ENCODE measurements around the gene GSE1. TPM values are rescaled to one million over a fixed set of nuclear protein-coding genes. Genes with fewer than 3 reads are reported as not detected.

Gene GSE1
- total and polyA plus RNA-seq, 2 of the 13 experiments (the other 11 are each of a cell fraction or from before 2014, with no cell fraction given): 16.1 to 31.2 TPM

DNA sequence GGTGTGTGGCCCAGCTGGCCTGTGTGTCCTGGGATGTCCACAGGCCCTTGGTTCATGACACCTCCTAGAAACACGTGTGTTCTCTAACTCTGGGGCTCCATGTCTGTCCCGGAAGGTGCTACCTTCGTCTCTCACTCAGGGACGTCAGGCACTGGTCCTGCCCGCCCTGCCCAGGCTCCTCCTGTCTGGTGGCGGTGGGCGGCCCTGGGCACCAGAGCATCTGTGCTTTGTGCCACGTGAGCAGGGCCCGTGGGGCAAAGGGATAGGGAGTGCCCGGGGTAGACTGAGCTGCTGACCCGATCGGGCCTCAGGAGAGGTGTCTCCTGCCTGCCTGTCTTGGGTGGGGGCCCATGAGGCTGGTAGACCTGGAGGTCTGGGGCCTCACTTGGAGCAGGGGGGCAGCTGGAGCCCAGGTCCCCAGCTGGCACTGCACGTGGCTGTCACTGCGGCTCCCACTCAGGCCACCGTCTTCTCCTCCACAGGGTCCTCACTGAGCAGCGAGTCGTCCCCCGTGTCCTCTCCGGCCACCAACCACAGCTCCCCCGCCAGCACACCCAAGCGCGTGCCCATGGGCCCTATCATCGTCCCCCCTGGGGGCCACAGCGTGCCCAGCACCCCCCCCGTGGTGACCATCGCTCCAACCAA, 35.1 kb downstream of the GSE1 start:
- H3K36me3 ChIP-seq (replicated peaks in 1 of 2; ENCODE audit: control insufficient read depth in 1 of 2, insufficient read depth in 2 of 2, low read length in 2 of 2): peaks cover 33% of the 10 kb centered on the region in 2 experiments
- peaks cover 47% of the 10 kb centered on the region for H3K4me1 ChIP-seq (ENCODE audit: insufficient read depth, low read length)
- no peak overlapping the region for H3K4me2 ChIP-seq (ENCODE audit: low read depth, low read length)
- H3K27ac ChIP-seq (ENCODE audit: extremely low read length, insufficient read depth, low read length): no peak overlapping the region
- 97% methylated on average over 23 of the region's 26 CpGs for WGBS (ENCODE audit: low lambda C conversion rate)
- POLR2A ChIA-PET: no interaction called here
- no peak for DNase-seq (ENCODE audit: low spot score)
- H3K4me3 ChIP-seq (replicated peaks in 1 of 3; ENCODE audit: insufficient read depth in 1 of 3, low read depth in 2 of 3, low read length in 3 of 3): no peak overlapping the region
- intact Hi-C loops (cut with micrococcal nuclease; ENCODE audit: unreplicated experiment): no loop called here
- in situ Hi-C loops (cut with HindIII; ENCODE audit: extremely low pct_ligation_motif_present, low pct_unique_long_range_greater_than_20kb): no loop called here
- no peak overlapping the region for H2AFZ ChIP-seq (ENCODE audit: low read length)
- no peaks in the 10 kb centered on the region for H3K9me3 ChIP-seq (ENCODE audit: low read length)
- H3K79me2 ChIP-seq (ENCODE audit: insufficient read depth, low read length): peaks cover 26% of the 10 kb centered on the region
- CTCF ChIA-PET (ENCODE audit: low intra/inter-chr PET ratio, low total read pairs): no interaction called here
- no peak overlapping the region for H3K9ac ChIP-seq (ENCODE audit: insufficient read depth, low read depth, low read length)
- FAIRE-seq: no peak
- no TSS peak for BruUV-seq (replicated peaks)
- H4K20me1 ChIP-seq (ENCODE audit: insufficient read depth, low read length): peaks cover 79% of the 10 kb centered on the region
- TF ChIP-seq PBX3 (CRISPR knock-in tag; IDR thresholded peaks at IDR 0.05; ENCODE audit: borderline replicate concordance) (no peak), ZNF747 (CRISPR knock-in tag; IDR thresholded peaks at IDR 0.05; ENCODE audit: borderline replicate concordance) (no peak), ZNF687 (CRISPR knock-in tag; IDR thresholded peaks at IDR 0.05) (0 out of 2 replicates have a peak, but pooled peaks have one; percentile 2), TAF15 (IDR thresholded peaks at IDR 0.05; ENCODE audit: low read depth, low read length, poor library complexity, severe bottlenecking) (peak; percentile 53), ZNF768 (CRISPR knock-in tag; IDR thresholded peaks at IDR 0.05) (peak; percentile 4; the same call in 1 of the 2 replicates)
- ATAC-seq: no peak
- no peaks in the 10 kb centered on the region for H3K27me3 ChIP-seq (ENCODE audit: control insufficient read depth in 1 of 2, insufficient read depth in 2 of 2, low read length in 2 of 2)
